Ishikawa (cell line): ENCODE results near the gene FBP1.

Source experiments
- CEBPB ChIP-seq: IDR thresholded peaks from 2 replicates; pipeline ENCODE4 v1.6.1; 2012
- CREB1 ChIP-seq: IDR thresholded peaks from 2 replicates; pipeline ENCODE4 v1.6.1; 2012; ENCODE audit warnings: low read depth
- EGR1 ChIP-seq: IDR thresholded peaks from 2 replicates; pipeline ENCODE4 v1.6.1; 2012
- EP300 ChIP-seq: IDR thresholded peaks from 2 replicates; pipeline ENCODE4 v1.6.1; 2012; ENCODE audit warnings: borderline replicate concordance
- FOXM1 ChIP-seq: IDR thresholded peaks from 2 replicates; pipeline ENCODE4 v1.6.1; 2012; ENCODE audit warnings: low read depth, borderline replicate concordance
- NFIC ChIP-seq: IDR thresholded peaks from 2 replicates; pipeline ENCODE4 v1.6.1; 2012
- RAD21 ChIP-seq: IDR thresholded peaks from 2 replicates; pipeline ENCODE4 v1.6.1; 2012; ENCODE audit warnings: low read depth
- REST ChIP-seq: IDR thresholded peaks from 2 replicates; pipeline ENCODE4 v1.6.1; 2012; ENCODE audit warnings: low read depth, mild to moderate bottlenecking
- TAF1 ChIP-seq: IDR thresholded peaks from 2 replicates; pipeline ENCODE4 v1.6.1; 2012; ENCODE audit warnings: low read depth, mild to moderate bottlenecking
- TCF12 ChIP-seq: IDR thresholded peaks from 2 replicates; pipeline ENCODE4 v1.6.1; 2012; ENCODE audit warnings: low read depth
- TEAD4 ChIP-seq: IDR thresholded peaks from 2 replicates; pipeline ENCODE4 v1.6.1; 2012
- YY1 ChIP-seq: IDR thresholded peaks from 2 replicates; pipeline ENCODE4 v1.6.1; 2012; ENCODE audit warnings: low read depth
- ZBTB7A ChIP-seq: IDR thresholded peaks from 2 replicates; pipeline ENCODE4 v1.6.1; 2012; ENCODE audit warnings: low read depth
- TF ChIP-seq, protein P1 (sequence below): IDR thresholded peaks from 2 replicates; pipeline ENCODE4 v1.6.1; 2012
- TF ChIP-seq, protein P2 (sequence below): IDR thresholded peaks from 2 replicates; pipeline ENCODE4 v1.6.1; 2012

Gene FBP1

GRCh38 chr9:94679587-94679986 lies 40.3 kb upstream of the FBP1 start:
- TF ChIP-seq CREB1: no peak
- TF ChIP-seq RAD21: no peak
- TF ChIP-seq, protein P1, sequence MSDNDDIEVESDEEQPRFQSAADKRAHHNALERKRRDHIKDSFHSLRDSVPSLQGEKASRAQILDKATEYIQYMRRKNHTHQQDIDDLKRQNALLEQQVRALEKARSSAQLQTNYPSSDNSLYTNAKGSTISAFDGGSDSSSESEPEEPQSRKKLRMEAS: no peak
- TF ChIP-seq TAF1: no peak
- TF ChIP-seq ZBTB7A: no peak
- no peak for TF ChIP-seq YY1
- TF ChIP-seq EP300: no peak
- TF ChIP-seq FOXM1: no peak
- no peak for TF ChIP-seq NFIC
- TF ChIP-seq, protein P2, sequence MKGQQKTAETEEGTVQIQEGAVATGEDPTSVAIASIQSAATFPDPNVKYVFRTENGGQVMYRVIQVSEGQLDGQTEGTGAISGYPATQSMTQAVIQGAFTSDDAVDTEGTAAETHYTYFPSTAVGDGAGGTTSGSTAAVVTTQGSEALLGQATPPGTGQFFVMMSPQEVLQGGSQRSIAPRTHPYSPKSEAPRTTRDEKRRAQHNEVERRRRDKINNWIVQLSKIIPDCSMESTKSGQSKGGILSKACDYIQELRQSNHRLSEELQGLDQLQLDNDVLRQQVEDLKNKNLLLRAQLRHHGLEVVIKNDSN: no peak
- no peak for TF ChIP-seq EGR1
- TF ChIP-seq TCF12: no peak
- TF ChIP-seq TEAD4: no peak
- TF ChIP-seq REST: no peak
- no peak for TF ChIP-seq CEBPB

DNA sequence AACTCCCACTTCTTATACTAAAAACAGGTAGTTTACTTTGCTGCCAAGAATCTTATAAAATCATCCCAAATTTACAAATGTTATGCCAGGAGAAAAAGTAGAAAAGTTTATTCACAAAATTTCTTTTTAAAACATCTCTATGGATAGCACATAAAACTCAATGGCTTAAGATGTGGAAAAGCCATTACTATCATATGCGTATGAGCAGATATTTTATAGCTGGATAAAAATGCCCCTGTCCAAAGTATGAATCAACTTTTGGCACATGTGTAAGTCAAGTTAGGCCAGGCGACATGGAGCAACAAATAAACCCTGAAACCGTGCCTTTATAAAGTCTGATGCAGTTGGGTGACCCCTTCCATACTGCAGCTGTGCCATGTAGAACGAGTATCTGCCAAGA lies 38.6 kb upstream of the FBP1 start:
- TF ChIP-seq YY1: no peak
- TF ChIP-seq CREB1: no peak
- TF ChIP-seq FOXM1: no peak

GRCh38 chr9:94676446-94677131 lies 37.3 kb upstream of the FBP1 start:
- TF ChIP-seq, protein P1: no peak

DNA sequence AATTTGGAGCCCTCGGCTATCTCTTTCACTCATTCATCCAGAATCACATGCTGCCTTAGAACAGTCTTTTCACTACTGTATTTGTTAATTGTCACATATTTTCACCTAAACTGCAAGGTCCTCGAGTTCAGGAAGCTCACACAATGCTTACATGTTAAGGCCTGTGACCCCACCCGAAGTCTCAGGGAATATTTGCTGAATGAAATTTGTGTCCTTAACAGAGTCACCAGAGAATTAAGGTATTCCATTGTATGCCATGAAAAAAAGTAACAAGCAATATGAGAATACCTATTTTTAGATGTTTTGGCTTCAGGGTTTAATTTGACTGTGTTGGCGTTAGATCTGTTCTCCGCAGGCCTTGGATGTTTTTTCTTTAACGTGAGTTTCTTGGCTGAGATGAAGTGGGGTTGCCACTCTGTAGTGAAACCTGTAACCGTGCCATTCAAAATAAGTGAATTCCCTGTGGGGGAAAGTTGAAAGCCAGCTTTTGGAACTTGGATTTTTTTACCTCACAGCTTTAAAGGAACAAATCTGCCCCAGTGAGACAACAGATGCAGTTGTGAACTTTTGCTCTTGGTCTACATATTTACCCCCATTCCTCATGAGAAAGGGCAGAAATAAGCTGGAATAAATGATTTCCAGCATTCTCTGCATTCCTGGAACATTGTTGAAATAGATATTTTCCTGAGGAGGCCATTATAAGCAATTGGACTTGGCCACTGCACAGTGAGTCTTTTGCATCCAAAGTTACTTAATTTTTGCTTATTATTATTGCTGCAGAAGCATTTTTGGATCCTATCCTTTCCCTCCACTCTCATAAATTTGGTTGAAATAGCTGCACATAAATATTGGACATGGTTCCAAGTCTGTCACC lies 35.9 kb upstream of the FBP1 start:
- TF ChIP-seq CEBPB: no peak
- no peak for TF ChIP-seq YY1
- TF ChIP-seq REST: no peak
- TF ChIP-seq TEAD4: no peak

GRCh38 chr9:94672811-94673487 lies 33.6 kb upstream of the FBP1 start:
- TF ChIP-seq CEBPB (no peak), TAF1 (no peak), TCF12 (no peak), CREB1 (no peak), NFIC (no peak), ZBTB7A (no peak), TEAD4 (no peak)
- TF ChIP-seq, protein P2: no peak
